Activated CD4-positive, alpha-beta T cell treated with anti-CD3 and anti-CD28 coated beads for 36 hours (primary cell): ENCODE measurements around the gene PRKCA. TPM values are rescaled to one million over a fixed set of nuclear protein-coding genes. Genes with fewer than 3 reads are reported as not detected.

Experiments
- ATAC-seq: fragments of 200-7000 bp; cut with Tn5 transposase; one replicate; pipeline ENCODE4 v1.10.0; 2021; ENCODE audit warnings: mild to moderate bottlenecking, moderate library complexity
- CTCF ChIA-PET: fragments of 350-600 bp; sonication (Branson Sonifier 250); formaldehyde crosslinking; loops from one replicate; lab custom pipeline; 2021; ENCODE audit warnings: antibody characterized with exemption; lab: Charles Lee
- POLR2A ChIA-PET: fragments of 350-600 bp; sonication (Branson Sonifier 250); formaldehyde crosslinking; loops from one replicate; lab custom pipeline; 2021; ENCODE audit warnings: antibody characterized with exemption, inconsistent platforms; lab: Charles Lee
- DNase-seq: peaks from one replicate; pipeline ENCODE4 v3.0.0-alpha.2; 2020
- H3K27ac Mint-ChIP-seq: one replicate; pipeline ENCODE4 v1.8.0; 2021; ENCODE audit warnings: mixed read lengths
- H3K27me3 Mint-ChIP-seq: one replicate; pipeline ENCODE4 v1.8.0; 2021; ENCODE audit warnings: mixed read lengths
- H3K36me3 Mint-ChIP-seq: one replicate; pipeline ENCODE4 v1.8.0; 2021; ENCODE audit warnings: low read depth, mixed read lengths
- H3K4me1 Mint-ChIP-seq: one replicate; pipeline ENCODE4 v1.8.0; 2021; ENCODE audit warnings: mixed read lengths
- H3K4me3 Mint-ChIP-seq: one replicate; pipeline ENCODE4 v1.8.0; 2021; ENCODE audit warnings: mild to moderate bottlenecking, moderate library complexity, mixed read lengths
- H3K9me3 Mint-ChIP-seq: one replicate; pipeline ENCODE4 v1.8.0; 2021; ENCODE audit warnings: low read depth, mixed read lengths
- intact Hi-C, 2 experiments: fragments of 100-400 bp; cut with DNase I in 1 of 2; cut with micrococcal nuclease in 1 of 2; formaldehyde crosslinking; loops; one replicate each; pipeline versions ENCODE4 v1.14.2 to v1.15.1; 2022 to 2024; cut with DNase I, micrococcal nuclease
- total RNA-seq, 2 experiments: library from RNA; stranded (reverse); gene quantifications; one replicate each; pipeline ENCODE4 v1.2.3, GENCODE V29; 2021

PRKCA gene
- total RNA-seq, 2 experiments from 2014 or later: 73.3 to 77.0 TPM

- intact Hi-C loops: no loop called here
- H3K27ac Mint-ChIP-seq: no peak overlapping the region
- H3K36me3 Mint-ChIP-seq: peaks cover 8% of the 10 kb centered on the region
- H3K9me3 Mint-ChIP-seq: no peaks in the 10 kb centered on the region
- CTCF ChIA-PET: no interaction called here
- no peaks in the 10 kb centered on the region for H3K27me3 Mint-ChIP-seq
- POLR2A ChIA-PET: no interaction called here
- DNase-seq (no peak), ATAC-seq (no peak)
- peaks cover 11% of the 10 kb centered on the region for H3K4me1 Mint-ChIP-seq
- no peak overlapping the region for H3K4me3 Mint-ChIP-seq
These were observed 507.0 kb downstream of the PRKCA start for GRCh38 chr17:66809408-66809807.

GRCh38 chr17:66810951-66811682, 508.7 kb downstream of the PRKCA start:
- Mint-ChIP-seq H3K9me3 (no peaks in the 10 kb centered on the region), H3K36me3 (peaks cover 5% of the 10 kb centered on the region), H3K4me3 (no peak overlapping the region), H3K4me1 (peaks cover 11% of the 10 kb centered on the region), H3K27ac (no peak overlapping the region), H3K27me3 (no peaks in the 10 kb centered on the region)
- intact Hi-C loops: no loop called here
- ATAC-seq (no peak), DNase-seq (no peak)
- ChIA-PET POLR2A (no interaction called here), CTCF (no interaction called here)

DNA sequence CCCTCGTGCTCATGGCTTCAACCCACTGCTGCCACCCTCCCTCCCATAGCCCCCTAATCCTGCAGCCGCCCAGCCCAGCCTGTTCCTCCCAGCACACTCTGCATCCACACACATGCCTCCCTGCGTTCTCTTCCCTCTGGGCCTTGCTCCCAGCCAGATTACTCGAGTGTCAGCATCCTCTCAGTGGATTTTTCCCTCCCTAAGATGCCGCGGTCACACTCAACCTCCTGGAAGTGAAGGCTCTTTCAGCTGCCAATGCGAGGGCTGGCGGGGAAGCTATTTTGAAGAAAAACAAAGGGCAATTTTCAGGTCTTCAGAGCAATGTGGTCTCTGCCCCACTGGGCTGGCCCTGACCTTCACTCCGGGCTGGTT, 509.3 kb downstream of the PRKCA start:
- H3K4me1 Mint-ChIP-seq: peaks cover 11% of the 10 kb centered on the region
- H3K27me3 Mint-ChIP-seq: no peaks in the 10 kb centered on the region
- H3K4me3 Mint-ChIP-seq: no peak overlapping the region
- peaks cover 5% of the 10 kb centered on the region for H3K36me3 Mint-ChIP-seq
- no peak for ATAC-seq
- H3K27ac Mint-ChIP-seq: no peak overlapping the region
- CTCF ChIA-PET: no interaction called here
- DNase-seq: no peak
- POLR2A ChIA-PET: interaction anchor here (0.6 kb wide), 1 partner anchor 191 kb away, joined by 3 read pairs; no protein-coding TSS in a partner anchor
- no peaks in the 10 kb centered on the region for H3K9me3 Mint-ChIP-seq
- intact Hi-C loops: no loop called here

DNA sequence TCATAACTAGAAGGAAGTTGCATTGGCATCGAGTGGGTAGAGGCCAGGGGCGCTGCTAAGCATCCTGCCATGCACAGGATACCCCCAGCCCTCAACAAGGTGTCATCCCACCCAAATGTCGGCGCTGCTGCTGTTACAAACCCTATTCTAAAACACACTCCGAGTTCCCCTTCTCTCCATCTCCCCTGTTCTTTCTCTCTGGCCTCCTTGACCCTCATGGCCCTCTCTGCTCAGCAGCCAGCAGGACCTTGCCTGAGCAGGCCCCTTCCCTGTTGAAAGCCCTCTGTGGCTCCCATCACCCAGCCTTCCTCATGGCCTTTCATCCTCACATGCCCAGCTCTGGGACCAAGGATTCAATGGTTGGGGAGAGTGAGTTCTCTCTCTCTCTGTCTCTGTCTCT, 510.2 kb downstream of the PRKCA start:
- Mint-ChIP-seq H3K4me3 (no peak overlapping the region), H3K27ac (no peak overlapping the region), H3K4me1 (peaks cover 3% of the 10 kb centered on the region), H3K36me3 (peaks cover 5% of the 10 kb centered on the region), H3K9me3 (peaks cover 4% of the 10 kb centered on the region), H3K27me3 (peaks cover 2% of the 10 kb centered on the region)
- DNase-seq: no peak
- POLR2A ChIA-PET: no interaction called here
- CTCF ChIA-PET: interaction anchor here (0.6 kb wide), 1 partner anchor 9 kb away, joined by 3 read pairs; no protein-coding TSS in a partner anchor
- intact Hi-C loops: no loop called here
- no peak for ATAC-seq

DNA sequence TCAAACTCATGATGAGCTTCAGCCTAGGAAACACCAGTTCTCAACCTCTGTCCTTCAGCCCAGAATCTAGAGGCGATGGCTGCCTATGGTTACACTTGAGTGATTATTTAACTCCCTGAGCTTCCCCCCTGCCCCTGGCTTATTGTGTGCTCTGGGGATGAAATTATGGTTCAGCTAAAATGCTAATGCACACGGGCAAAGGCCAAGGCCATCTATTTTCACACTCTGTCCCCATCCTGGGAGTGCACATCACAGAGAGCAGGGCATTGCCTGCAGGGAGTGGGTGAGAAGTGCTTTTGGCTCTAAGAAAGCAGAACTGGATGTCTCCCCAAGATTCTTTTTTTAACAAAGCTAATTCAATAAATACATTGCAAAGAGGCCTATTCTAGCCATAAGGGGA, 510.9 kb downstream of the PRKCA start:
- Mint-ChIP-seq H3K27me3 (peaks cover 2% of the 10 kb centered on the region), H3K9me3 (peaks cover 8% of the 10 kb centered on the region), H3K4me1 (no peaks in the 10 kb centered on the region), H3K4me3 (no peak overlapping the region), H3K36me3 (peaks cover under 1% of the 10 kb centered on the region), H3K27ac (no peak overlapping the region)
- ATAC-seq: no peak
- ChIA-PET POLR2A (no interaction called here), CTCF (interaction anchor here (0.6 kb wide), 1 partner anchor 1566 kb away, joined by 5 read pairs; no protein-coding TSS in a partner anchor)
- intact Hi-C loops: no loop called here
- no peak for DNase-seq

DNA sequence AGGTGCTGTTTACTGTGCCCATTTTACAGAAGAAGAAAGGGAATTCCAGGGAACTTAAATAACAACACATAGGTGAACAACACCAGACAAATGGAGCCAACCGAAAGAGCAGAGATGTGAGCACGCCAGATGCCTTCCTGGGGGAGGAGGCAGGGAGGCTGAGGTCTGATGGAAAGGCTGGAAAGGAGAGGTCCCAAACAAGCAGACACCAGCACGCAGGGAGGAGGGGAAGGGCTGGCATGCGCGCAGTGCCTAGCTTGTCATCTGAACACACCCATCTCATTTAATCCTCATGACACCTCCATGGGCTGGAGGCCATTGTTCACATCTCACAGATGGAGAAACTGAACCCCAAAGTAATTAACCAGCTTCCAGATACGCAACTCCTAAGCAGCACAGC, 511.6 kb downstream of the PRKCA start:
- POLR2A ChIA-PET: no interaction called here
- peaks cover 2% of the 10 kb centered on the region for H3K27me3 Mint-ChIP-seq
- DNase-seq: no peak
- H3K4me3 Mint-ChIP-seq: no peak overlapping the region
- H3K36me3 Mint-ChIP-seq: no peaks in the 10 kb centered on the region
- H3K27ac Mint-ChIP-seq: no peak overlapping the region
- CTCF ChIA-PET: interaction anchor here (0.6 kb wide), 1 partner anchor 1567 kb away, joined by 5 read pairs; no protein-coding TSS in a partner anchor
- intact Hi-C loops: no loop called here
- H3K9me3 Mint-ChIP-seq: peaks cover 10% of the 10 kb centered on the region
- ATAC-seq: no peak
- H3K4me1 Mint-ChIP-seq: no peaks in the 10 kb centered on the region

DNA sequence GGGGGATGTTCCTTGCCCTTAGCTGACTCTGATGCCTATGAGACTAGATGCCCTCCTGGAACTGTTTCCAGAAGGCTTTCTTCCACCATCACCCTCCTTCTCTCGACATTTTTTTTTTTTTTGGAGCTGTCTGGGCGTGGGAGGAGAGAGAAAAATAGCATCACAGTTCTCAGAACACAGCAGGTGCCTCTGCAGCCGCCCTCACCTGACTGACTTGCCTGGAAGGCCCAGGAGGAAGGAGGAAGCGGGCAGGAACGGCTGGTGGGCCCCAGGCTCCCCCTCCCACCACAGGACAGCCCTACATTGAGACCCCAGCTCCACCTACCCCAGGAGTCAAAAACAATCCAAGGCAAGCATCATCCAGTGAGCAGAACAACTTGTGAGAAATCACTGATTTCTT, 512.2 kb downstream of the PRKCA start:
- no peaks in the 10 kb centered on the region for H3K36me3 Mint-ChIP-seq
- intact Hi-C loops: no loop called here
- ATAC-seq (no peak), DNase-seq (no peak)
- no peaks in the 10 kb centered on the region for H3K4me1 Mint-ChIP-seq
- CTCF ChIA-PET: interaction anchor here (0.6 kb wide), 1 partner anchor 26 kb away, joined by 3 read pairs; no protein-coding TSS in a partner anchor
- POLR2A ChIA-PET: no interaction called here
- H3K27ac Mint-ChIP-seq: no peak overlapping the region
- H3K4me3 Mint-ChIP-seq: no peak overlapping the region
- H3K27me3 Mint-ChIP-seq: peaks cover 2% of the 10 kb centered on the region
- H3K9me3 Mint-ChIP-seq: peaks cover 10% of the 10 kb centered on the region

DNA sequence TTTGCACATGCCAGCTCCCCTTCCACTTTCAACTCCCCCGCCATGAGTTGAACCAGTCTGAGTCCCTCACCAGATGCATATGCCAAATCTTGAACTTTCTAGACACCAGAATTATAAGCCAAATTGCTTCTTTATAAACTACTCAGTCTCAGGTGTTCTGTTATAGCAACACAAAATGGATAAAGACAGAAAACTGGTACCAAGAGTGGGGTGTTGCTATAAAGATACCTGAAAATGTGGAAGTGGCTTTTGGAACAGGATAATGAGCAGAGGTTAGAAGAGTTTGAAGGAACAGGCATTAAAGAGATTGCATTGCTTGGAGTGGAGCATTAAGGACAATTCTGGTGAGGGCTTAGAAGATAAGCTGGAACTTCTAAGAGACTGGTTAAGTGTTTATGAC, 515.3 kb downstream of the PRKCA start:
- POLR2A ChIA-PET: no interaction called here
- no peaks in the 10 kb centered on the region for H3K36me3 Mint-ChIP-seq
- H3K9me3 Mint-ChIP-seq: peaks cover 10% of the 10 kb centered on the region
- H3K27me3 Mint-ChIP-seq: peaks cover 3% of the 10 kb centered on the region
- DNase-seq (no peak), ATAC-seq (no peak)
- no peak overlapping the region for H3K4me3 Mint-ChIP-seq
- intact Hi-C loops: no loop called here
- CTCF ChIA-PET: no interaction called here
- H3K27ac Mint-ChIP-seq: no peak overlapping the region
- H3K4me1 Mint-ChIP-seq: no peaks in the 10 kb centered on the region

DNA sequence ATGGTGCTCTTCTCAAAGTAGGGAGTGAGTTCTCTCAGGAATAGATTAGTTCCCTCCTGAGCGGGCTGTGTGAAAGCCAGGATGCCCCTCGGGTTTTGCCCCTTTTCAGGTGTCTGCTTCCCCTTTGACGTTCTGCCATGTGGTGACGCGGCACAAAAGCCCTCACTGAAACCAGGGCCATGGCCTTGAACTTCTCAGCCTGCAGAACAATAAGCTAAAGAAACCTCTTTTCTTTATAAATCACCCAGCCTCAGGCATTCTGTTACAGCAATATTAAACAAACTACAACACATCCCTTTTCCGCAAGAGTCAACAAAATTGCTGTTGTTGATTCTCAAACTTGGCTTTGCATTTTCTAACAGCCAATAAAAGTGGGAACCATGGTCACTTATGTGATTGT, 517.1 kb downstream of the PRKCA start:
- ATAC-seq (no peak), DNase-seq (no peak)
- Mint-ChIP-seq H3K27me3 (peaks cover 3% of the 10 kb centered on the region), H3K9me3 (peaks cover 10% of the 10 kb centered on the region), H3K4me1 (no peaks in the 10 kb centered on the region), H3K36me3 (no peaks in the 10 kb centered on the region), H3K27ac (no peak overlapping the region), H3K4me3 (no peak overlapping the region)
- CTCF ChIA-PET: no interaction called here
- POLR2A ChIA-PET: no interaction called here
- intact Hi-C loops: no loop called here

- Mint-ChIP-seq H3K4me3 (no peak overlapping the region), H3K36me3 (no peaks in the 10 kb centered on the region), H3K9me3 (peaks cover 10% of the 10 kb centered on the region), H3K27me3 (peaks cover 10% of the 10 kb centered on the region), H3K4me1 (no peaks in the 10 kb centered on the region), H3K27ac (no peak overlapping the region)
- intact Hi-C loops: no loop called here
- ATAC-seq: no peak
- ChIA-PET POLR2A (no interaction called here), CTCF (no interaction called here)
- no peak for DNase-seq
These were observed 519.6 kb downstream of the PRKCA start for GRCh38 chr17:66822009-66822408.

DNA sequence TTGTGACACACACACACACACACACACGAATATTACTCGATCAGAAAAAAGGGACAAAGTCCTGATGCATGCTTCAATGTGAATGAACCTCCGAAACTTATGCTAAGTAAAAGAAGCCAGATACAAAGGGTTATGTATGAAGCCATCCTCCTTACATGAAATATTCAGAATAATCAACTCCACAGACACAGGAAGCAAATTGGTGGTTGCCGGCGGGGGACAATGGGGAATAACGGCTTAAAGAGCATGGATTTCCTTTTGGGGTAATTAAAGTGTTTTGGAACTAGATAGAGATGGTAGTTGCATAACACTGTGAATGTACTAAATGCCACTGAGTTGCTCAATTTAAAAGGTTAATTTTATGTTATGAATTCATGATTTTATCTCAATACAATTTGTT, 524.4 kb downstream of the PRKCA start:
- no peak overlapping the region for H3K27ac Mint-ChIP-seq
- ChIA-PET POLR2A (no interaction called here), CTCF (no interaction called here)
- DNase-seq (no peak), ATAC-seq (no peak)
- intact Hi-C loops: no loop called here
- peaks cover 37% of the 10 kb centered on the region for H3K27me3 Mint-ChIP-seq
- no peaks in the 10 kb centered on the region for H3K4me1 Mint-ChIP-seq
- no peaks in the 10 kb centered on the region for H3K9me3 Mint-ChIP-seq
- H3K36me3 Mint-ChIP-seq: no peaks in the 10 kb centered on the region
- H3K4me3 Mint-ChIP-seq: no peak overlapping the region

- CTCF ChIA-PET: no interaction called here
- POLR2A ChIA-PET: no interaction called here
- Mint-ChIP-seq H3K27me3 (peaks cover 55% of the 10 kb centered on the region), H3K4me1 (no peaks in the 10 kb centered on the region), H3K36me3 (no peaks in the 10 kb centered on the region), H3K9me3 (no peaks in the 10 kb centered on the region), H3K27ac (no peak overlapping the region), H3K4me3 (no peak overlapping the region)
- ATAC-seq (no peak), DNase-seq (peak; percentile 49)
- intact Hi-C loops: no loop called here
These were observed 527.0 kb downstream of the PRKCA start for GRCh38 chr17:66829386-66829864.
